Cardiac ventricle fibroblast (primary cell): ENCODE measurements around the gene SIDT1. TPM values are rescaled to one million over a fixed set of nuclear protein-coding genes. Genes with fewer than 3 reads are reported as not detected.

Experiments
- total RNA-seq: library from RNA; depleted of rRNA; stranded (reverse); fragments of >200 nt; gene quantifications from 2 replicates; pipeline ENCODE4 v1.2.3, GENCODE V29; 2015

Gene SIDT1
- not detected in 2 replicates for total RNA-seq

DNA sequence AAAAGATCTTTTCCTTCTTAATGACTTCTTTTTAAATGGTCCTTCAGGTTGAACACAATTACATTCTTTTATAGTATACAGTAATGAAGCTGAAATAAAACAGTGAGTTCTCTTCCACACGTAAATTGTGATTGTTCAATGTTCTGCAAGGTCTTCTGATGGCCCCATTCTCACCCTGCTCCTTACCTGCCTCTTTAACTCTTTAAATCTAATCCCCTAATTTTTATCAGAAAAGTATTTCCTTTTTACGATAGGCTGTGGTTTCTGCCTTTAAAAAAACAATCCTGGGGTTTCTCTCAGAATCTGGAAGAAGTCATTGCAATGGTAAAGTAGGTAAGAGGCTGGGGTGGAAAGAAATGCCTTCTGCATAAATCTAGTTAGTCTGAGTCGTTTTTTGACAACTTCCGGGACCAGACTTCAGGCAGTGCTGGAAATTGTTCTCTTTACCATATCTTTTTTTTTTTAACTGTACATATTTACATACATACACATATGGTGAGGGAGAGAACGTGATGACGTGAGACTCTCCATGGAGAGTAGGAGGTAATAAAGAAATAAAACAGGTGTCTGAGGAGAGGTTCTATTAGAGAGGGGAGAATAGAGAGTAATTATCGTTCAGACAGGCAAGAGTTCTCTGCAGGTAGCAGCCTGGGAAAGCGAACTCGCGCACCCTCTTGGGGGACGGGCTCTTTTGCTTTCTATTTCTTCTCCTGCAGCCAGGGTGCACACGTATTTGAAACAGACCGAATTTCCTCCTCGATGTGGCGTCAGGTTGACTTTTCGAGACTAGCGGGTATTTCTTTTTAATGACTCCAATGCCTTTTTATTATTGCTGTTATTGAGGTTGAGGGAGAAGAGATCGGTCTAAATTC is at the start of gene SIDT1:
Gene SIDT1 (plus strand): TSS at position 730 of the 872 bp plus-strand sequence. CDS start 467 bp downstream, outside the sequence.

Other genes with a start within 250 kb of the SIDT1 start
- 1.5 and 3.8 TPM in 2 replicates for gene CFAP44, start 91.1 kb upstream of the SIDT1 start, total RNA-seq
- gene SPICE1, start 17.4 kb upstream of the SIDT1 start, total RNA-seq, result 11.6 and 15.0 TPM in 2 replicates
- 11.5 and 14.1 TPM in 2 replicates for gene USF3, start 164.1 kb downstream of the SIDT1 start, total RNA-seq
- 54.5 and 126 TPM in 2 replicates for gene NAA50, start 213.7 kb downstream of the SIDT1 start, total RNA-seq
- 34.2 and 36.9 TPM in 2 replicates for gene ATP6V1A, start 214.5 kb downstream of the SIDT1 start, total RNA-seq